Esophagus squamous epithelium (tissue), 4 donors: ENCODE data around the gene METTL21C.

Experiments used
- POLR2A ChIP-seq, 4 donors: fragments of 450-650 bp; IDR thresholded peaks; one replicate each; pipeline ENCODE4 v1.6.1; 2017; ENCODE audit warnings: antibody characterized with exemption in 4 of 4, mild to moderate bottlenecking in 4 of 4, moderate library complexity in 3 of 4
- TF ChIP-seq, protein P1 (sequence below), 6 experiments: fragments of 450-650 bp in 4 of 6; fragments of 200-600 bp in 2 of 6; sonication (generic) in 2 of 6; IDR thresholded peaks; one replicate each; pipeline ENCODE4 v1.5.1; 2016 to 2019; ENCODE audit warnings: antibody characterized with exemption in 6 of 6, mild to moderate bottlenecking in 4 of 6, moderate library complexity in 4 of 6

- TF ChIP-seq, protein P1, sequence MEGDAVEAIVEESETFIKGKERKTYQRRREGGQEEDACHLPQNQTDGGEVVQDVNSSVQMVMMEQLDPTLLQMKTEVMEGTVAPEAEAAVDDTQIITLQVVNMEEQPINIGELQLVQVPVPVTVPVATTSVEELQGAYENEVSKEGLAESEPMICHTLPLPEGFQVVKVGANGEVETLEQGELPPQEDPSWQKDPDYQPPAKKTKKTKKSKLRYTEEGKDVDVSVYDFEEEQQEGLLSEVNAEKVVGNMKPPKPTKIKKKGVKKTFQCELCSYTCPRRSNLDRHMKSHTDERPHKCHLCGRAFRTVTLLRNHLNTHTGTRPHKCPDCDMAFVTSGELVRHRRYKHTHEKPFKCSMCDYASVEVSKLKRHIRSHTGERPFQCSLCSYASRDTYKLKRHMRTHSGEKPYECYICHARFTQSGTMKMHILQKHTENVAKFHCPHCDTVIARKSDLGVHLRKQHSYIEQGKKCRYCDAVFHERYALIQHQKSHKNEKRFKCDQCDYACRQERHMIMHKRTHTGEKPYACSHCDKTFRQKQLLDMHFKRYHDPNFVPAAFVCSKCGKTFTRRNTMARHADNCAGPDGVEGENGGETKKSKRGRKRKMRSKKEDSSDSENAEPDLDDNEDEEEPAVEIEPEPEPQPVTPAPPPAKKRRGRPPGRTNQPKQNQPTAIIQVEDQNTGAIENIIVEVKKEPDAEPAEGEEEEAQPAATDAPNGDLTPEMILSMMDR (IDR thresholded peaks at IDR 0.05), result no peak
- no peak for TF ChIP-seq POLR2A (IDR thresholded peaks at IDR 0.05)
Observed at GRCh38 chr13:102688306-102688973, 6.4 kb downstream of the METTL21C start.
